ENCODE data around the gene EPN1.

- TF ChIP-seq CTCF (IDR thresholded peaks at IDR 0.05; ENCODE audit: low read depth, low read length, missing input control) (no peak), EGR1 (IDR thresholded peaks at IDR 0.05; ENCODE audit: low read depth in 2 of 2) (no peak), MAX (IDR thresholded peaks at IDR 0.05) (no peak), ATF3 (IDR thresholded peaks at IDR 0.05) (no peak), YY1 (IDR thresholded peaks at IDR 0.05) (no peak)
These were observed 11.0 kb upstream of the EPN1 start for GRCh38 chr19:55663846-55664536.

Measured in liver (tissue), 3 donors.